RWPE1 (cell line): ENCODE measurements around the gene COMMD10.

Experiments used
- CTCF ChIA-PET: fragments of 350-600 bp; sonication (Branson Sonifier 250); formaldehyde crosslinking; extraction: SDS; loops from one replicate; lab custom pipeline; 2021; lab: Yijun Ruan, JAX
- POLR2A ChIA-PET: fragments of 400-600 bp; formaldehyde crosslinking; extraction: SDS; loops from one replicate; lab custom pipeline; 2020; ENCODE audit warnings: antibody characterized with exemption; ENCODE audit not compliant: low non-redundant PET; lab: Yijun Ruan, JAX
- DNase-seq: peaks from one replicate; pipeline ENCODE4 v3.0.0; 2012; ENCODE audit warnings: low spot score
- H3K27ac ChIP-seq: fragments of 450-650 bp; 2 replicates; pipeline ENCODE4 v1.5.1; 2017
- CTCF ChIP-seq: fragments of 450-650 bp; conservative IDR thresholded peaks from 2 replicates; pipeline ENCODE4 v1.5.1; 2017; ENCODE audit warnings: low read depth, mild to moderate bottlenecking

The COMMD10 gene

DNA sequence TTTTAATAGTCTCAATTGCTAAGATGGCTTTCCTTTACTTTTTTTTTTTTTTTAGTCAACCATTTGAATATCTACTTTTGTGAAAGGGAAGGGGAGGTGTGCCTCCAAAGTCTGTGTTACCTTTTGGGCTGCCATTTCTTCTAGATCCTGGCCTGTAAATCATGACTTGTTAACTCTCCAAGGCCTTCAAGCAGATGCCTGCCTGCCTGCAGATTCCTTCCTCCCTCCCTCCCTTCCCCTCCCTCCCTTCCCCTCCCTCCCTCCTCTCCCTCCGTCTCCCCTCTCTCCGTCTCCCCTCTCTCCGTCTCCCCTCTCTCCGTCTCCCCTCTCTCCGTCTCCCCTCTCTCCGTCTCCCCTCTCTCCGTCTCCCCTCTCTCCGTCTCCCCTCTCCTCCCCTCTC is 73.1 kb downstream of the COMMD10 start:
- no peak for TF ChIP-seq CTCF
- CTCF ChIA-PET = no interaction called here
- no peak overlapping the region for H3K27ac ChIP-seq
- POLR2A ChIA-PET = no interaction called here
- DNase-seq = no peak

DNA sequence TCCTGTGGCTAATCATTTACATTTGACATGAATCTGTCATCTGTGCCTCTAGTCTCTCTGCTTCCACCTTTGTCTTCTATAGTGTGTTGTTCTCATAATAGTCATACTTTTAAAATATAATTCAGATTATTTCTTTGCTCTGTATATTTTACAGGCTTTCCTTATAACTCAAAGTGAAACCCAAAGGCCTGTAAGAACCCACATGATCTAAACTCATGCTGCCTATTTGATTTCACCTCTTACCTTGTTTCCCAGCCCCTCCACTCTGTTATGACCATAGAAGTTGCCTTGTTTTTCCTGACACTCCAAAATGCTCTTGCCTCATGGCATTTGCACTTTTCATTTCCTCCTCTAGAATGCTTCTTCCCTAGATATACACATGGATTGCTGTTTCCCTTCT is 74.2 kb downstream of the COMMD10 start:
- H3K27ac ChIP-seq = no peak overlapping the region
- ChIA-PET CTCF (no interaction called here), POLR2A (no interaction called here)
- no peak for DNase-seq
- no peak for TF ChIP-seq CTCF

- TF ChIP-seq CTCF = no peak
- ChIA-PET CTCF (no interaction called here), POLR2A (no interaction called here)
- no peak for DNase-seq
- H3K27ac ChIP-seq = no peak overlapping the region
These were observed 89.3 kb downstream of the COMMD10 start for GRCh38 chr5:116174111-116174510.

DNA sequence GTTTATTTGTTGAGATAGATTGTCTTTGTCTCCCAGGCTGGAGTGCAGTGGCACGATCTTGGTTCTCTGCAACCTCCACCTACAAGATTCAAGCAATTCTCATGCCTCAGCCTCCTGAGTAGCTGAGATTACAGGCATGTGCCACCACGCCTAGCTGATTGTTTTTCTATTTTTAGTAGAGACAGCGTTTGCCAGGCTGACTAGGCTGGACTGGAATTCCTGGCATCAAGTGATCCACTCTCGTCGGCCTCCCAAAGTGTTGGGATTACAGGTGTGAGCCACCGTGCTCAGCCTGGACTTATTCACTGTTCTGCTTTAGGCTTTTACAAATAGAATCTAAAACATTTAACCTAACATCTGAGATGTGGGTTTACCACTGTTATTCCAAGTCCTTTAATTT is 91.3 kb downstream of the COMMD10 start:
- no peak for DNase-seq

GRCh38 chr5:116178925-116179324 is 94.1 kb downstream of the COMMD10 start:
- no peak for DNase-seq
- POLR2A ChIA-PET = no interaction called here
- CTCF ChIA-PET = no interaction called here
- H3K27ac ChIP-seq = no peak overlapping the region
- no peak for TF ChIP-seq CTCF

More for the DNA sequence above, 91.3 kb downstream of the COMMD10 start:
- ChIA-PET POLR2A (no interaction called here), CTCF (no interaction called here)
- no peak for TF ChIP-seq CTCF
- no peak overlapping the region for H3K27ac ChIP-seq

GRCh38 chr5:116209166-116209565 is 124.3 kb downstream of the COMMD10 start:
- ChIA-PET POLR2A (no interaction called here), CTCF (interaction anchor here (0.6 kb wide), 1 partner anchor 1897 kb away, joined by 4 read pairs; no protein-coding TSS in a partner anchor)
- no peak for TF ChIP-seq CTCF

DNA sequence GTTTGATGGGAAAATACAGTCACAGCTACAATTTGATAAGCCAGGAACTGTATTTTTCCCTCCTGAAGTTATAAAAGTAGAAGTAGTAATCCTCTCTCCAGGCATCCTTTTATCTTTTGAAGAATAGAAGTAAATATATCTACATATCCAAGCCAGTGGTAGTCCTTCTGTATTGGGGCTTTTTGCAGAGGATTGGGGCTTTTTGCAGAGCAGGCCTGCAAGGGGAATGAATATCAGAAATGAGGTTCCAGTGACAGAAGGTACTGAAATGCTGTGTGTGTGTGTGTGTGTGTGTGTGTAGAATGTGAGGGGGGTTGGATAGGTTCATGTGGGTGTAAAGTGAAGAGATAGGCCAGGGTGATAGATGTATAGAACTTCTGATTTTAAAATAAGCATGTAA is 127.4 kb downstream of the COMMD10 start:
- no peak for DNase-seq
- ChIA-PET CTCF (no interaction called here), POLR2A (no interaction called here)
- H3K27ac ChIP-seq = no peak overlapping the region
- TF ChIP-seq CTCF = no peak

More at GRCh38 chr5:116209166-116209565, 124.3 kb downstream of the COMMD10 start:
- no peak overlapping the region for H3K27ac ChIP-seq
- DNase-seq = no peak
